HK-2 (cell line): ENCODE results near the gene VPREB3.

Experiments used
- DNase-seq: peaks from one replicate; pipeline ENCODE4 v3.0.0-alpha.2; 2018; ENCODE audit not compliant: unreplicated experiment

Gene VPREB3

GRCh38 chr22:23764899-23765881 is 11.0 kb upstream of the VPREB3 start:
- no peak for DNase-seq

- DNase-seq = no peak
Observed at GRCh38 chr22:23763954-23764353, 9.7 kb upstream of the VPREB3 start.

- DNase-seq = no peak
Observed at GRCh38 chr22:23763579-23763945, 9.3 kb upstream of the VPREB3 start.

GRCh38 chr22:23762842-23763578 is 8.8 kb upstream of the VPREB3 start, which contains the start of gene C22orf15:
Gene C22orf15 (plus strand): TSS chr22:23762990. CDS start chr22:23763307, 317 bp downstream.
- peak; percentile 46 for DNase-seq

GRCh38 chr22:23760056-23760455 is 5.8 kb upstream of the VPREB3 start:
- no peak for DNase-seq

GRCh38 chr22:23759566-23759965 is 5.3 kb upstream of the VPREB3 start:
- no peak for DNase-seq

GRCh38 chr22:23756891-23757290 is 2.7 kb upstream of the VPREB3 start:
- DNase-seq = no peak

GRCh38 chr22:23755711-23756110 is 1.5 kb upstream of the VPREB3 start:
- DNase-seq = no peak

- no peak for DNase-seq
Observed at GRCh38 chr22:23754980-23755636, 883 bp upstream of the VPREB3 start.

- DNase-seq = no peak
Observed at GRCh38 chr22:23753385-23753784, 840 bp downstream of the VPREB3 start.

- DNase-seq = no peak
Observed at GRCh38 chr22:23752750-23753149, 1.5 kb downstream of the VPREB3 start.

- DNase-seq = no peak
Observed at GRCh38 chr22:23752090-23752691, 2.0 kb downstream of the VPREB3 start.

- no peak for DNase-seq
Observed at GRCh38 chr22:23751441-23751996, 2.7 kb downstream of the VPREB3 start.

GRCh38 chr22:23750714-23751440 is 3.3 kb downstream of the VPREB3 start, which contains the start of gene ZNF70:
Gene ZNF70 (minus strand): TSS chr22:23751112. CDS start chr22:23745140, 5,972 bp downstream.
- DNase-seq = peak; percentile 83

GRCh38 chr22:23750367-23750713 is 3.9 kb downstream of the VPREB3 start:
- no peak for DNase-seq

- DNase-seq = no peak
Observed at GRCh38 chr22:23749841-23750301, 4.4 kb downstream of the VPREB3 start.

- DNase-seq = no peak
Observed at GRCh38 chr22:23745791-23746190, 8.4 kb downstream of the VPREB3 start.

- no peak for DNase-seq
Observed at GRCh38 chr22:23744485-23744884, 9.7 kb downstream of the VPREB3 start.

- DNase-seq = no peak
Observed at GRCh38 chr22:23744001-23744400, 10.2 kb downstream of the VPREB3 start.

- DNase-seq = no peak
Observed at GRCh38 chr22:23743303-23743705, 10.9 kb downstream of the VPREB3 start.
